ENCODE data around the gene TCF19.

Gene TCF19

DNA sequence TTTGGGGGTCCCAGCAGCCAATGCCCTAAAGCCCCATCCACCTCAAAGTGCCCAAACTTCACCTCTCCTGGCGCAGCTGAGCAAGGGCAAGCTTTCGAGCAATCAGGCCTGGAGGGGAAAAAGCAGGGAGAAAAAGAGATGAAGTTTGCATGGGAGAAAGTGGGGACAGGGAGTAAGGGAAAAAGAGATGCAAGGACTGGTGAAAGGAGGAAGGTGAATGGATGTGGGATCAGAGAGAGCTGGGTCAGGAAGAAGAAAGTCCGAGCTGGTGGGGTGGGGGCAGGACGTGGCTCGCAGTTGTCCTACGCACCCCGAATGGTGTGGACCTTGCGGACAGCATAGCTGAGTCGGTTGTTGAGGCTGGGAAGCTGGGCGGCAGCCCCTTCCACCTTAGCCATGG lies 13.0 kb upstream of the TCF19 start:
- H3K9ac ChIP-seq (ENCODE audit: low read length in 2 of 2), result no peak overlapping the region

DNA sequence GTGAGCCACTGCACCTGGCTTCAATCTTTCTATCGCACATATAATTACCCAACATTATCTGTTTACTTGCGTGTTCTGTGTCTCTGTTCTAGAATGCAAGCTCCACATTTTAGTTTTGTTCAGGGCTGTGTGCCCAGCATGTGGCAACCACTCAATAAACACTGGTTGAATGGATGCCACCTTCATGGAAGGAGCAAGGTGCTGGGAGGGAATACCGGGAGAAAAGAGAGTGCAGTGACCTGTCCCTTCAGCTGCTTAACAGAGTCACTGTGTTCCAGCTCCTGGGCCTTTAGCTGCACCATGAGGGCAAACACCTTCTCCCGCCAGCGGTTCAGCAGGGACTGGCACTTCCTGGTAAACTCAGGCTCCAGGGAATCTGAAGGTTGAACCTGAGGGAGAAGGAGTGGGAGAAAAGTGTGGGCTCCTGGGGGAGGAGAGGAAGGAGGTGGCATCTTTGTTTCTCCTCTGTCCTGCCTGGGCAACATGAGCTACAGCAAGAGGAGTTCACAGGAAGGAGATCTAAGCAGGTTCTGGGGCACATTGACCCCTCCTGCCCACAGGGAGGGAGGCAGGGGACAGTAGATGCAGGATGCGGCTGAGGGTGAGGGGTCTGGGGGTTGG lies 8.5 kb upstream of the TCF19 start:
- H3K4me3 ChIP-seq (ENCODE audit: low read length in 2 of 2), result no peak overlapping the region
- no peak overlapping the region for H3K9ac ChIP-seq (ENCODE audit: low read length in 2 of 2)
- H3K36me3 ChIP-seq (ENCODE audit: control insufficient read depth in 2 of 2, insufficient read depth in 2 of 2, low read length in 2 of 2), result peaks cover 18 to 19% of the 10 kb centered on the region in 2 donors
- no peaks in the 10 kb centered on the region for H3K27me3 ChIP-seq (ENCODE audit: control insufficient read depth in 1 of 2, insufficient read depth in 2 of 2, low read length in 2 of 2)
- H3K4me1 ChIP-seq (ENCODE audit: control insufficient read depth, insufficient read depth, low read length), result no peaks in the 10 kb centered on the region
- no peak overlapping the region for H3K27ac ChIP-seq (ENCODE audit: low read length)
- H3K9me3 ChIP-seq (ENCODE audit: control insufficient read depth in 2 of 2, low read length in 2 of 2), result no peaks in the 10 kb centered on the region

More for the DNA sequence above, 13.0 kb upstream of the TCF19 start:
- peaks cover 7% of the 10 kb centered on the region for H3K4me1 ChIP-seq (ENCODE audit: control insufficient read depth, insufficient read depth, low read length)
- H3K27me3 ChIP-seq (ENCODE audit: control insufficient read depth in 1 of 2, insufficient read depth in 2 of 2, low read length in 2 of 2), result no peaks in the 10 kb centered on the region
- H3K36me3 ChIP-seq (ENCODE audit: control insufficient read depth in 2 of 2, insufficient read depth in 2 of 2, low read length in 2 of 2), result peaks cover 8 to 13% of the 10 kb centered on the region in 2 donors
- no peak overlapping the region for H3K4me3 ChIP-seq (ENCODE audit: low read length in 2 of 2)
- no peak overlapping the region for H3K27ac ChIP-seq (ENCODE audit: low read length)
- H3K9me3 ChIP-seq (ENCODE audit: control insufficient read depth in 2 of 2, low read length in 2 of 2), result no peaks in the 10 kb centered on the region

DNA sequence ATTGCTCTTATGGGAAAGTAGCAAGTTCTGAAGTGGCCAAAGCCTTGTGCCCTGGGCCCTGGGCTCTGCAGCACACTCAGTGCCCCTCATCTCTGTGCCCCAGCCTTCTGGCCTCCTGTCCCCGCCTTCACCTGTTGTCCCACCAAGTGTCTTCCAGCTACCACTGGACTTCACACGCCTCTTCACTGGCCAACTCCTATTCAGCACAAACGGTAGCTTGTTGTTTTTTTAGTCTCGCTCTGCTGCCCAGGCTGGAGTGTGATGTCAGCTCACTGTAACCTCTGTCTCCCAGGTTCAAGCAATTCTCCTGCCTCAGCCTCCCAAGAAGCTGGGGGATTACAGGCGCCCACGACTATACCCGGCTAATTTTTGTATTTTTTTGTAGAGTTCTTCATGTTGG lies 5.6 kb upstream of the TCF19 start:
- H3K27me3 ChIP-seq (ENCODE audit: control insufficient read depth in 1 of 2, insufficient read depth in 2 of 2, low read length in 2 of 2), result no peaks in the 10 kb centered on the region
- H3K36me3 ChIP-seq (ENCODE audit: control insufficient read depth in 2 of 2, insufficient read depth in 2 of 2, low read length in 2 of 2), result peaks cover 14 to 25% of the 10 kb centered on the region in 2 donors
- H3K4me3 ChIP-seq (ENCODE audit: low read length in 2 of 2), result no peak overlapping the region

DNA sequence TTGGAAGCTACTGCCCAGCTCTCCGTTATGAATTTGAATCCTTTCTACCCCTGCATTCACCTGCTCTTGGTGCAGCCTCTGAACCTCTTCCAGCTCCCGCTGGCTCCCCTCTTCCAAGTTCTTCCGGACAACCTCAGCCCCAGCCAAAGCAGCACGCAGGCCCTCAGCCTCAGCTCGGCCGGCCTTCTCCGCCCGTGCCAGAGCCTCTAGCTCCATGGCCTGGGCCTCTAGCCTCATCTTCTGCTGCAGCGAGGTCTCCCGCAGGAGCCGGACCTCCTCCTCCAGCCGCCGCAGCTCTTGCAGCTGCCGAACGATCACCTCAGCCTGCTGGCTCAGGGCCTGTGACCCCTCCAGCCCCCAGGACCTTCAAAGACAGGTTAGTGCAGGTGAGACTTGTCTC lies 4.0 kb upstream of the TCF19 start:
- no peaks in the 10 kb centered on the region for H3K27me3 ChIP-seq (ENCODE audit: control insufficient read depth in 1 of 2, insufficient read depth in 2 of 2, low read length in 2 of 2)
- no peak overlapping the region for H3K27ac ChIP-seq (ENCODE audit: low read length)
- H3K36me3 ChIP-seq (ENCODE audit: control insufficient read depth in 2 of 2, insufficient read depth in 2 of 2, low read length in 2 of 2), result peaks cover 10 to 25% of the 10 kb centered on the region in 2 donors
- no peaks in the 10 kb centered on the region for H3K9me3 ChIP-seq (ENCODE audit: control insufficient read depth in 2 of 2, low read length in 2 of 2)
- H3K4me1 ChIP-seq (ENCODE audit: control insufficient read depth, insufficient read depth, low read length), result peaks cover 16% of the 10 kb centered on the region
- H3K4me3 ChIP-seq (ENCODE audit: low read length in 2 of 2), result no peak overlapping the region
- H3K9ac ChIP-seq (ENCODE audit: low read length in 2 of 2), result no peak overlapping the region

More for the DNA sequence above, 5.6 kb upstream of the TCF19 start:
- Histone ChIP-seq H3K9me3 (ENCODE audit: control insufficient read depth in 2 of 2, low read length in 2 of 2) (no peaks in the 10 kb centered on the region), H3K4me1 (ENCODE audit: control insufficient read depth, insufficient read depth, low read length) (peaks cover 5% of the 10 kb centered on the region), H3K27ac (ENCODE audit: low read length) (no peak overlapping the region), H3K9ac (ENCODE audit: low read length in 2 of 2) (no peak overlapping the region)

DNA sequence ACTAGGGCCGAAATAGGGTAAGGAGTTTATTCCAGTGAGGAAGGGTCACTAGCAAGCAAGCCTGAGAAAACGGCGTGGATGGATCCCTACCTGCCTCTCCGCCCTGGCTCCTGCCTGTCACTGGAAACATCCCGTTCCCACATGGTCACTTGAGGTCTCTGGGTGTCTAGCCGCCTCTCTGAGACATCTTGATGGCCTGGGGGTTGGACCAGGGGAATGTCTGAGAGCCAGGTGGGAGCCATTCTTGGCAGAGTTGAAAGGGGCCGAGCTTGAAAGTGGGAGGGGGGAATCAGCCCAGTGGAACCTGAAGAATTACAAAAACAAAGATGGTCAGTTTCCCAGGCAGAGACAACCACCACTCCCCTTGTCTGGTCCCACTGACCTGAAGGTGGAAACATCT lies 1.7 kb upstream of the TCF19 start:
- no peaks in the 10 kb centered on the region for H3K9me3 ChIP-seq (ENCODE audit: control insufficient read depth in 2 of 2, low read length in 2 of 2)
- no peak overlapping the region for H3K4me3 ChIP-seq (ENCODE audit: low read length in 2 of 2)
- no peak overlapping the region for H3K27ac ChIP-seq (ENCODE audit: low read length)
- H3K9ac ChIP-seq (ENCODE audit: low read length in 2 of 2), result no peak overlapping the region
- H3K36me3 ChIP-seq (ENCODE audit: control insufficient read depth in 2 of 2, insufficient read depth in 2 of 2, low read length in 2 of 2), result peaks cover 3 to 13% of the 10 kb centered on the region in 2 donors
- H3K27me3 ChIP-seq (ENCODE audit: control insufficient read depth in 1 of 2, insufficient read depth in 2 of 2, low read length in 2 of 2), result no peaks in the 10 kb centered on the region
- peaks cover 22% of the 10 kb centered on the region for H3K4me1 ChIP-seq (ENCODE audit: control insufficient read depth, insufficient read depth, low read length)

DNA sequence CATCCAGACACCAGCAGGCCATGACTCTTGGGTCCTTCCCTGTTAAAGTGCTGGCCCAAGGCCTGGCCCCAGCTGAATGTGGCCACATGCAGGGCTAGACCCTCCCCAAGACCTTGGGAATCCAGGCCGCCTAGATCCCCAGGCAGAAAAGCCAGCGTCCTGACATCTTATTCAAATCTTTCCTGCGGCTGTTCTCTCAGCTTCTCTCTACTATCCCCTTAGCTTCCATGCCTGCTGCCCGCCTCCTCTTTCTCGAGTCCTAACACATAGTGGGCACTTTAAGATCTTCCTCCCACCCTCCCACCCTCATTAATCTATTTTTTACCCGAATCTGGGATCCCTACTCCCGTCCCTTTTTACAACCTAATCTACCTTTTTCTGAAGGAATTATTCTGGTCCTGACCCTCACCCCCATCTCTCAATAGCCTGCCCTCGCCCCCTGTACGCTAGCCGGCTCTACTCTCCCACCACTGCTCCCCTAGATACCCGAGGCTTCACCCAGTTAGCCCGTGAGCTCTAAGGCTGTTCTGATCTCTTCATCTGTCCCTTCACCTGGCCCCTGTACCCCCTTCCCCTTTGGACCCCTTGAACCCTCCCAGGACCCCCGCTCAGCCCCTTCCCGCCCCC lies 763 bp upstream of the TCF19 start, which contains the start of gene CCHCR1:
Gene CCHCR1, minus strand, starts transcription at position 290 of the 627 bp plus-strand sequence. Its CDS starts 202 bp downstream, at position 88.
- peak within 1 kb of the TSS; percentile 60 for H3K27ac ChIP-seq (ENCODE audit: low read length)

DNA sequence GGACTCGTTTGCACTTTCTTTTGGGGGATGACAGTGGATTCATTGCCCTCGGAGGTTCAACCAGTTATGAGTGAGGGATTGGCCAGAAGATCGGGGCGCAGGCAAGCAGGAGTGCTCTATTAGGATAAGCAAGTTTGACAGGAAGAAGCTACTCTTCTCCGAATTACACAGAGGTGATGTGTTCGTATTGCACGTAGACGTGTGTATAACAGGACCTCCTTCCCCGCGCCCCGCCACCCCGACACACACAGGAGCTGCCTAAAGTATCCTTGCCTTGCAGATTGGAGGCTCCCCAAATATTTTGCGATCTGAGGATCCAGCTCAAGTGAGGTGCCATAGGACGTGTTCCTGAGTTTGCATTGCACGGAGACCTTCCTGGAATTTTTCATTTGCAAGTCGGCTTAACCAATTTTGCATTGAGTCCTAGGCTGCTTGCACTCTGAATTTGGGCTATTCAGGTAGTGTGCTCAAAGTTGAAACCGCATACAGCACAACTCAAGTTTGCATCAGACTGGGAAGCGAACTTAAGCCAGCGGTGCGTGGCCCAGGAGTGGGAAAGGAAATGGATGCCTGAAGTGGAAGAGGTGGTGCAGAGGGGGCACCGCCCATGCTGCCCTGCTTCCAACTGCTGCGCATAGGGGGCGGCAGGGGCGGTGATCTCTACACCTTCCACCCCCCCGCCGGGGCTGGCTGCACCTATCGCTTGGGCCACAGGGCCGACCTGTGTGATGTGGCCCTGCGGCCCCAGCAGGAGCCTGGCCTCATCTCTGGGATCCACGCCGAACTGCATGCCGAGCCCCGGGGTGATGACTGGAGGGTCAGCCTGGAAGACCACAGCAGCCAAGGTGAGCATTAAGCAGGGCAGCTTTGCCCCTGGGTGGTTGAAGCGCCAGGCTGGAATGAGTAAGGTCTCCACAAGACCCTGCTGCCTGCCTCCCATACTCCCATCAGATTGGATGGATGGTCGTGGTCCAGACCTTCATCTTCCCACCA lies 770 bp downstream of the TCF19 start:
- peak overlapping the region; percentile 58 to 65 for H3K9ac ChIP-seq (ENCODE audit: low read length in 2 of 2)
- H3K4me3 ChIP-seq (ENCODE audit: low read length in 2 of 2), result peak overlapping the region; percentile 80 to 86
- H3K36me3 ChIP-seq (ENCODE audit: control insufficient read depth in 2 of 2, insufficient read depth in 2 of 2, low read length in 2 of 2), result peaks cover 6 to 8% of the 10 kb centered on the region in 2 donors
- H3K9me3 ChIP-seq (ENCODE audit: control insufficient read depth in 2 of 2, low read length in 2 of 2), result no peaks in the 10 kb centered on the region
- H3K4me1 ChIP-seq (ENCODE audit: control insufficient read depth, insufficient read depth, low read length), result peaks cover 22% of the 10 kb centered on the region
- H3K27ac ChIP-seq (ENCODE audit: low read length), result peak overlapping the region; percentile 2
- H3K27me3 ChIP-seq (ENCODE audit: control insufficient read depth in 1 of 2, insufficient read depth in 2 of 2, low read length in 2 of 2), result no peaks in the 10 kb centered on the region

More for the DNA sequence above, 763 bp upstream of the TCF19 start, which contains the start of gene CCHCR1:
- Histone ChIP-seq H3K4me1 (ENCODE audit: control insufficient read depth, insufficient read depth, low read length) (peaks cover 22% of the 10 kb centered on the region), H3K9me3 (ENCODE audit: control insufficient read depth in 2 of 2, low read length in 2 of 2) (no peaks in the 10 kb centered on the region), H3K9ac (ENCODE audit: low read length in 2 of 2) (peak within 1 kb of the TSS; percentile 73 to 86), H3K4me3 (ENCODE audit: low read length in 2 of 2) (peak within 1 kb of the TSS; percentile 80 to 86), H3K36me3 (ENCODE audit: control insufficient read depth in 2 of 2, insufficient read depth in 2 of 2, low read length in 2 of 2) (peaks cover 6 to 13% of the 10 kb centered on the region in 2 donors), H3K27me3 (ENCODE audit: control insufficient read depth in 1 of 2, insufficient read depth in 2 of 2, low read length in 2 of 2) (no peaks in the 10 kb centered on the region)

DNA sequence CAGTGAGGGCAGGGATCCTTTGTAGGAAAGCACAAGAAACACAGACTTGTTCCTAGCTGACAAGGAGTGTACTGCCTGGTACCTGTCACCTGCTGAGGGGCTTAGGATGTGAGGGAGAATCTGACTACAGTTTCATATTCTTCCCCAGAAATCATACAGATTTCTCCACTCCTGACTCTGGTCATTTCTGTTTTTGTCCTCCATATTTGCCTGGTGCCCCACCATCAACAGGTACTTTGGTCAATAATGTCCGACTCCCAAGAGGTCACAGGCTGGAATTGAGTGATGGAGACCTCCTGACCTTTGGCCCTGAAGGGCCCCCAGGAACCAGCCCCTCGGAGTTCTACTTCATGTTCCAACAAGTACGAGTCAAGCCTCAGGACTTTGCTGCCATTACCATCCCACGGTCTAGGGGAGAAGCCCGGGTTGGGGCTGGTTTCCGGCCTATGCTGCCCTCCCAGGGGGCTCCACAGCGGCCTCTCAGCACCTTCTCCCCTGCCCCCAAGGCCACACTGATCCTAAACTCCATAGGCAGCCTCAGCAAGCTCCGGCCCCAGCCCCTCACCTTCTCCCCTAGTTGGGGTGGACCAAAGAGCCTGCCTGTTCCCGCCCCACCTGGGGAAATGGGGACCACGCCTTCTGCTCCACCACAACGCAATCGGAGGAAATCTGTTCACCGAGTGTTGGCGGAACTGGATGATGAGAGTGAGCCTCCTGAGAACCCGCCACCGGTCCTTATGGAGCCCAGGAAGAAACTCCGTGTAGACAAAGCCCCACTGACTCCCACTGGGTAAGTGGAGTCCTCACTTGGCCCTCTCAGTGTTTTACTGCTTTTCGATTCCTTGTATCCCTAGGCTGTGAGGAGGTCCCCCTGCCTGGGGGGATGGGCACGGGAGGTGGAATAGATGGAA lies 3.1 kb downstream of the TCF19 start:
- Histone ChIP-seq H3K9me3 (ENCODE audit: control insufficient read depth in 2 of 2, low read length in 2 of 2) (no peaks in the 10 kb centered on the region), H3K27me3 (ENCODE audit: control insufficient read depth in 1 of 2, insufficient read depth in 2 of 2, low read length in 2 of 2) (no peaks in the 10 kb centered on the region), H3K36me3 (ENCODE audit: control insufficient read depth in 2 of 2, insufficient read depth in 2 of 2, low read length in 2 of 2) (peaks cover 0 to 3% of the 10 kb centered on the region in 2 donors), H3K9ac (ENCODE audit: low read length in 2 of 2) (no peak overlapping the region), H3K4me3 (ENCODE audit: low read length in 2 of 2) (no peak overlapping the region), H3K4me1 (ENCODE audit: control insufficient read depth, insufficient read depth, low read length) (peaks cover 22% of the 10 kb centered on the region), H3K27ac (ENCODE audit: low read length) (no peak overlapping the region)

DNA sequence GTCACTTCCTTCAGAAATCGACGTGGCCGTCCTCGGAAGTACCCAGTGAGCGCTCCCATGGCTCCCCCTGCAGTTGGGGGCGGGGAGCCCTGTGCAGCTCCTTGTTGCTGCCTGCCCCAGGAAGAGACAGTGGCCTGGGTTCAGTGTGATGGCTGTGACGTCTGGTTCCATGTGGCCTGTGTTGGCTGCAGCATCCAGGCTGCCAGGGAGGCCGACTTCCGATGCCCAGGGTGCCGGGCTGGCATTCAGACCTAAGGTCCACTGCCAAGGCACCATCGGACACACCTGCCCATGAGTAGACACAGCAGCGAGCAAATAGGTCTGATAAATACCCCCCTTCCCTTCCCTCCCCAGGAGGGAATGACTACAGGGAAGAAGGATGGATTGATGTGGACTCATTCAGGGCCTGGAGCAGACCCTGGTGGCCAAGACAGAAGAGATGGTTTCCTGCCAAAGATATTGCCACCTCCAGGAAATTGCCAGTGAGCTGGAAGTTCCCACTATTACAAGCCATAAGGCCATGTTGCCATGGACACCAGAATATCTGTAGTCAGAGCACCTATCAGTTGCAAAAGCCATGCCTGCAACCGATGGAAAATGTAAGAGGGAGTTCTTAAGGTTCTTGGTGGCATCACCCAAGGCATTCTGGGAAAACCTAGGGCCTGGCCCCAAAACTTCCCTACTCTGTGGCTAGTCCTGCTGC lies 4.2 kb downstream of the TCF19 start:
- Histone ChIP-seq H3K9ac (ENCODE audit: low read length in 2 of 2) (no peak overlapping the region), H3K36me3 (ENCODE audit: control insufficient read depth in 2 of 2, insufficient read depth in 2 of 2, low read length in 2 of 2) (peaks cover 0 to 3% of the 10 kb centered on the region in 2 donors), H3K9me3 (ENCODE audit: control insufficient read depth in 2 of 2, low read length in 2 of 2) (no peaks in the 10 kb centered on the region), H3K4me3 (ENCODE audit: low read length in 2 of 2) (no peak overlapping the region), H3K4me1 (ENCODE audit: control insufficient read depth, insufficient read depth, low read length) (peaks cover 16% of the 10 kb centered on the region), H3K27me3 (ENCODE audit: control insufficient read depth in 1 of 2, insufficient read depth in 2 of 2, low read length in 2 of 2) (no peaks in the 10 kb centered on the region), H3K27ac (ENCODE audit: low read length) (no peak overlapping the region)
